NT2/D1 (cell line): ENCODE measurements around the gene SDHC.

Experiments used
- SUZ12 ChIP-seq: IDR thresholded peaks from 2 replicates; pipeline ENCODE4 v1.6.1; 2011; ENCODE audit not compliant: insufficient read length, insufficient read depth; ENCODE audit errors: extremely low read depth
- YY1 ChIP-seq: IDR thresholded peaks from 2 replicates; pipeline ENCODE4 v1.6.1; 2011; ENCODE audit not compliant: insufficient read length, insufficient read depth

DNA sequence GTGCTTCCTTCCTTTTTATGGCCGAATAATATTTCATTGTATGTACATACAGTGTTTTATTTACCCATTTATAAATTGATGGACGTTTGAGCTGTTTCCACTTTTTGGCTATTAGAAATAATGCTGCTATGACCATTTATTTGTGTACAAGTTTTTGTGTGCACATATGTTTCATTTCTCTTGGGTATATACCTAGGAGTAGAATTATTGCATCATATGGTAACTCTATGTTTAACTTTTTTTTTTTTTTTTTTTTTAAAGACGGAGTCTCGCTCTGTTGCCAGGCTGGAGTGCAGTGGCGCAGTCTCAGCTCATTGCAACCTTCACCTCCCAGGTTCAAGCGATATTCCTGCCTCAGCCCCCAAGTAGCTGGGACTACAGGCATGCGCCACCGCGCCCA lies 19.0 kb downstream of the SDHC start:
- TF ChIP-seq YY1 (no peak), SUZ12 (no peak)
